Mesendoderm (in vitro differentiated cells): ENCODE measurements around the gene ASCL5.

ENCODE experiments used
- DNase-seq: peaks from one replicate; pipeline ENCODE4 v3.0.0; 2013
- H2AK5ac ChIP-seq: 2 replicates; pipeline ENCODE4 v1.6.1; 2013; ENCODE audit warnings: low read length, inconsistent platforms
- H2BK120ac ChIP-seq: 2 replicates; pipeline ENCODE4 v1.6.1; 2013; ENCODE audit warnings: low read depth, mild to moderate bottlenecking, low read length, moderate library complexity, mixed read lengths
- H2BK15ac ChIP-seq: replicated peaks from 2 replicates; pipeline ENCODE4 v1.6.1; 2013; ENCODE audit warnings: low read depth, mild to moderate bottlenecking, moderate library complexity
- H2BK5ac ChIP-seq: 2 replicates; pipeline ENCODE4 v1.6.1; 2013; ENCODE audit warnings: low read length, inconsistent platforms
- H3K18ac ChIP-seq: 2 replicates; pipeline ENCODE4 v1.6.1; 2013; ENCODE audit warnings: mild to moderate bottlenecking, low read length, mixed read lengths
- H3K23ac ChIP-seq: one replicate; pipeline ENCODE4 v1.6.1; 2013; ENCODE audit warnings: low read length
- H3K27ac ChIP-seq: 2 replicates; pipeline ENCODE4 v1.5.1; 2013; ENCODE audit warnings: low read depth, mild to moderate bottlenecking, inconsistent platforms, low read length, moderate library complexity
- H3K27me3 ChIP-seq: 2 replicates; pipeline ENCODE4 v1.6.1; 2013; ENCODE audit warnings: low read length, control low read depth, mild to moderate bottlenecking, inconsistent platforms; ENCODE audit not compliant: insufficient read depth, poor library complexity
- H3K36me3 ChIP-seq: 2 replicates; pipeline ENCODE4 v1.6.1; 2013; ENCODE audit warnings: low read length, inconsistent platforms; ENCODE audit not compliant: control insufficient read depth, insufficient read depth
- H3K4ac ChIP-seq: one replicate; pipeline ENCODE4 v1.6.1; 2013; ENCODE audit warnings: low read depth, mild to moderate bottlenecking, low read length, moderate library complexity
- H3K4me1 ChIP-seq: 2 replicates; pipeline ENCODE4 v1.6.1; 2013; ENCODE audit warnings: low read depth, low read length, inconsistent platforms; ENCODE audit not compliant: control insufficient read depth
- H3K4me2 ChIP-seq: 2 replicates; pipeline ENCODE4 v1.6.1; 2013; ENCODE audit warnings: low read length
- H3K4me3 ChIP-seq: 2 replicates; pipeline ENCODE4 v1.5.1; 2013; ENCODE audit warnings: mild to moderate bottlenecking, low read length
- H3K56ac ChIP-seq: one replicate; pipeline ENCODE4 v1.6.1; 2013; ENCODE audit warnings: low read length
- H3K79me1 ChIP-seq: 2 replicates; pipeline ENCODE4 v1.6.1; 2013; ENCODE audit warnings: low read length, inconsistent platforms
- H3K79me2 ChIP-seq: 2 replicates; pipeline ENCODE4 v1.6.1; 2013; ENCODE audit warnings: mild to moderate bottlenecking, low read length; ENCODE audit not compliant: control insufficient read depth, insufficient read depth
- H3K9ac ChIP-seq: 2 replicates; pipeline ENCODE4 v1.6.1; 2013; ENCODE audit warnings: low read length, inconsistent platforms
- H4K5ac ChIP-seq: one replicate; pipeline ENCODE4 v1.6.1; 2013; ENCODE audit warnings: low read length
- H4K8ac ChIP-seq: one replicate; pipeline ENCODE4 v1.6.1; 2013; ENCODE audit warnings: low read depth, mild to moderate bottlenecking, control low read depth, low read length, moderate library complexity
- WGBS: extraction: QIAGEN DNeasy Blood & Tissue Kit; methylation state at CpG from one replicate; pipeline ENCODE4 v1.1.7; 2013; ENCODE audit warnings: low lambda C conversion rate, missing lambda C conversion rate; ENCODE audit not compliant: insufficient coverage; ENCODE audit errors: extremely low coverage; 5-methylcytosine and 5-hydroxymethylcytosine counted together

The ASCL5 gene

DNA sequence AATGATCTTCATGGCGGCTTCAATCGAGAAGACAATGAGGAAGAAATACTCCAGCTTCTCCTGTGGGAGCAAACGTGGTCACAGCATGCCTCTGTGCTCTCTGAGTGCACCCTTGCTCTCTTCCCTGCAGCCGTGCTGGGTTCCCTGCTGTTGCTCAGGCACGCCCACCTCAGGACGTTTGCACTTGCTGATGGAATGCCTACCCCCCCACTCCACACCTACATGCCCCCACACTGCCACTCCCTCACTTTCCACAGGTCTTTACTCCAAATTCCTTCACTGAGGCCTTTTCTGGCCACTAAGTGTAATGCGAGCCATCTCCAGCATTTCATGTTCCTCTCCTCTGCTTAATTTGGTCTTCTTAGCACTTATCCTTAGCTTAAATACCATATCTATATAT lies 33.0 kb downstream of the ASCL5 start:
- H3K4ac ChIP-seq, result no peak overlapping the region
- no peaks in the 10 kb centered on the region for H3K79me1 ChIP-seq
- H3K27me3 ChIP-seq, result no peaks in the 10 kb centered on the region
- no peak overlapping the region for H2BK15ac ChIP-seq
- H3K79me2 ChIP-seq, result no peaks in the 10 kb centered on the region
- no peak overlapping the region for H3K4me2 ChIP-seq
- H3K23ac ChIP-seq, result no peak overlapping the region
- H3K4me3 ChIP-seq, result no peak overlapping the region
- H2BK5ac ChIP-seq, result no peak overlapping the region
- H2BK120ac ChIP-seq, result no peak overlapping the region
- H3K56ac ChIP-seq, result no peak overlapping the region
- no peak overlapping the region for H2AK5ac ChIP-seq
- no CpG with 5 or more reads among the region's 7 CpGs for WGBS
- H3K9ac ChIP-seq, result no peak overlapping the region
- H4K5ac ChIP-seq, result no peak overlapping the region
- no peaks in the 10 kb centered on the region for H3K36me3 ChIP-seq
- no peak overlapping the region for H4K8ac ChIP-seq
- H3K18ac ChIP-seq, result no peak overlapping the region
- no peak for DNase-seq
- no peaks in the 10 kb centered on the region for H3K4me1 ChIP-seq
- no peak overlapping the region for H3K27ac ChIP-seq

DNA sequence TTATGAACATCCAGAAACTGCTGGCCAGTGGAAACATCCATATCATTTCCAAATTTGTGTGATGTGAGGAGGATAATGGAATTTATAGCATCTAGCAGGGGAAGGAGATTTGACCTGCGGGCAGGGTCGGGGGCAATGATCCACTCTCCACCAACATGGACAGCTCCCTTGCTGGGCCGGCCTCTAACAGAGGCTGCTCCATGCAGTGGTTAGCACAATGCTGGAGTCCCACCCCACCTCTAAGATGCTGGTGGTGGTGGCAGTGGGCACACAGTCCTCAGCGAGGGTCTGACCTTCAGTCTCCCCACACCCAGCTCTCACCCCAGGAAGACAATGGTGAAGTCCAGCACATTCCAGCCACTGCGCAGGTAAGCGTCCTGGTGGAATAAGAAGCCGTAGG lies 33.4 kb downstream of the ASCL5 start:
- Histone ChIP-seq H3K56ac (no peak overlapping the region), H3K4me3 (no peak overlapping the region), H3K27me3 (no peaks in the 10 kb centered on the region), H2BK5ac (no peak overlapping the region), H2BK15ac (no peak overlapping the region), H3K4me2 (no peak overlapping the region), H2BK120ac (no peak overlapping the region), H3K36me3 (no peaks in the 10 kb centered on the region), H3K18ac (no peak overlapping the region), H3K9ac (no peak overlapping the region), H4K5ac (no peak overlapping the region), H4K8ac (no peak overlapping the region), H3K79me1 (no peaks in the 10 kb centered on the region), H3K79me2 (no peaks in the 10 kb centered on the region), H3K4me1 (no peaks in the 10 kb centered on the region), H3K4ac (no peak overlapping the region), H3K23ac (no peak overlapping the region), H3K27ac (no peak overlapping the region), H2AK5ac (no peak overlapping the region)
- DNase-seq, result no peak
- no CpG with 5 or more reads among the region's 7 CpGs for WGBS

DNA sequence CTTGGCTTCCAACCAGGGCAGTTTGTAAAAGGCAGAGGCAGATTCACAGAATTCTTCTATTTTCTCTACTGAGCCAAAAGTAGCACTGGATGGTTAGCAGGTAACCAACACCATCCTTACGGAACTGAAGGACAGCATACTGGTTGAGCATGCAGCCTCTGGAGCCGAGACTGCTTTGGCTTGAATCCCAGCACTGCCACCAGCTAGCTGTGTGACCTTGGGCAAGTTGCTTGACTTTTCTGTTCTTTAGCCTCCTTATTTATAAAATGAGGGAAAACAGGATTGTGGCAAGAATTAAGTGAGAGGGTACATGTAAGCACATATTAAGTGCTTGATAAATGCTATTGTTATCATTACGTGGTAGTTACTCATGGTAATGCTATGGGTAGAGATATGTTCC lies 34.2 kb downstream of the ASCL5 start:
- H3K27me3 ChIP-seq, result no peaks in the 10 kb centered on the region
- no peak for DNase-seq
- H3K4ac ChIP-seq, result no peak overlapping the region
- H3K79me1 ChIP-seq, result no peaks in the 10 kb centered on the region
- no peak overlapping the region for H3K4me3 ChIP-seq
- H2AK5ac ChIP-seq, result no peak overlapping the region
- H3K27ac ChIP-seq, result no peak overlapping the region
- no peak overlapping the region for H3K9ac ChIP-seq
- no peaks in the 10 kb centered on the region for H3K79me2 ChIP-seq
- no peak overlapping the region for H3K18ac ChIP-seq
- no peak overlapping the region for H2BK120ac ChIP-seq
- H3K23ac ChIP-seq, result no peak overlapping the region
- no peaks in the 10 kb centered on the region for H3K4me1 ChIP-seq
- H4K8ac ChIP-seq, result no peak overlapping the region
- H3K56ac ChIP-seq, result no peak overlapping the region
- no peaks in the 10 kb centered on the region for H3K36me3 ChIP-seq
- H4K5ac ChIP-seq, result no peak overlapping the region
- H2BK15ac ChIP-seq, result no peak overlapping the region
- no peak overlapping the region for H2BK5ac ChIP-seq
- no peak overlapping the region for H3K4me2 ChIP-seq
- no CpG with 5 or more reads among the region's 3 CpGs for WGBS

DNA sequence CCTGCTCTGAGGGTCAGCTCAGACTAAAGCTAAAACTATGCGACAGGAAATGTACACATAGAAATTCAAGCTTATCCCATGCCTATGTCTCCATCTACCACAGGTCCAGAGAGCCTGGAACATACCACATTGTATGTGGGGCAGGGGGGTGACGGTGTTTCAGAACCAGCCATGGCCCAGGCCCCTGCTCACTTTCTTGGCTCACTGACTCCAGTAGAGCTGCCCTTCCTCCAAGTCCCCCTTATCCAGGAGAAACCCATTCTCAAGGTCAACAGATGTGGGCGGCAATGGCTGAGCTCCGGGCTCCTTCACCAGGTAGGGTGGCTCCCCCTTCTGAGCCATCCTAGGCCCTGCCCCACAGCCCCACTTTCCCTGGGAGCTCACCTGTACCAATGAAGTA lies 35.7 kb downstream of the ASCL5 start:
- Histone ChIP-seq H2BK5ac (no peak overlapping the region), H3K36me3 (no peaks in the 10 kb centered on the region), H3K4me2 (no peak overlapping the region), H3K56ac (no peak overlapping the region), H3K4me1 (no peaks in the 10 kb centered on the region), H3K27me3 (no peaks in the 10 kb centered on the region), H2BK15ac (no peak overlapping the region), H3K23ac (no peak overlapping the region), H3K9ac (no peak overlapping the region), H3K79me2 (no peaks in the 10 kb centered on the region), H3K79me1 (no peaks in the 10 kb centered on the region), H3K27ac (no peak overlapping the region), H4K5ac (no peak overlapping the region), H3K4ac (no peak overlapping the region), H2AK5ac (no peak overlapping the region), H2BK120ac (no peak overlapping the region), H3K4me3 (no peak overlapping the region), H4K8ac (no peak overlapping the region), H3K18ac (no peak overlapping the region)
- no CpG with 5 or more reads among the region's 4 CpGs for WGBS
- DNase-seq, result no peak

DNA sequence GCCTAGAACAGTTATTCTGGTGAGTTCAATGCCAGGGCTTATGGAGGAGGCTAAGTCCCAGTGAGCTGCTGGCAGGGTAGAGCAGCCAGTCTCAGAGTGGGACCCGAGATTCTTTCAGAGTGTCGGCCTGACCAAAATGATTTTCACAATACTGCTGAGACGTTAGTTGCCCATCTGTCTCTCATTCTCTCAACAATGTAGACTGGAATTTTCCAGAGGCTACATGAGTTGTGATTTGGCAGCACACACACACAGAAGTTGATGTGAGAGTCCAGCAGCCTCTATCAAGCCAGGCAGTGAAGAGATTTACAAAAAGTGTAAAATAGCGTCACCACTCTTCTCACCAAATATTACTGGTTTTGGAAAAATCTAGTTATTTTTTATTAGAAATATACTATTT lies 36.4 kb downstream of the ASCL5 start:
- H3K4me3 ChIP-seq, result no peak overlapping the region
- no peak overlapping the region for H2AK5ac ChIP-seq
- no peak overlapping the region for H3K18ac ChIP-seq
- no peaks in the 10 kb centered on the region for H3K27me3 ChIP-seq
- no CpG with 5 or more reads among the region's 4 CpGs for WGBS
- no peaks in the 10 kb centered on the region for H3K79me2 ChIP-seq
- no peak overlapping the region for H3K9ac ChIP-seq
- H3K27ac ChIP-seq, result no peak overlapping the region
- H2BK5ac ChIP-seq, result no peak overlapping the region
- H4K5ac ChIP-seq, result no peak overlapping the region
- H3K79me1 ChIP-seq, result no peaks in the 10 kb centered on the region
- H3K4ac ChIP-seq, result no peak overlapping the region
- H2BK15ac ChIP-seq, result no peak overlapping the region
- H3K4me1 ChIP-seq, result no peaks in the 10 kb centered on the region
- H3K4me2 ChIP-seq, result no peak overlapping the region
- H4K8ac ChIP-seq, result no peak overlapping the region
- no peak overlapping the region for H2BK120ac ChIP-seq
- no peak overlapping the region for H3K23ac ChIP-seq
- DNase-seq, result no peak
- no peak overlapping the region for H3K56ac ChIP-seq
- no peaks in the 10 kb centered on the region for H3K36me3 ChIP-seq

DNA sequence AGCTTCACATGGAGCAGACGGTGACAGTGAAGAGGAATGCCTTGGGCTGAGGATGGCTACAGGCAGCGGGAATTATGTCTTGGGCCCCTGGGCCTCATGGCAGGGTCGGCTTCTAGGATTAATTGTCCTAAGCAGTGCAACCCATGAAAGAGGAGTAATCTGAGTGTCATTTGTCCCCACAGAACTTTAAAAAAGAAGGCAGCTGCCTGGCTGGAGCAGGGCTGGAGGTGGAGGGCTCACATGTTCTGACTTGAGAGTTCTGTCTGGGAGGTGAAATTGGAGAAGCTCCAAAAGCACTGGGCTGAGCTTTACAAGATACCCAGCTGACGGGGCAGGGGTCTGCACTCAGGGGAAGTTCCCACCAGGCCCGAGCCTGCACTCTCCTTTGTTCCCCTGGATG lies 37.4 kb downstream of the ASCL5 start:
- Histone ChIP-seq H3K4me2 (no peak overlapping the region), H3K27me3 (no peaks in the 10 kb centered on the region), H3K79me1 (no peaks in the 10 kb centered on the region), H2BK15ac (no peak overlapping the region), H3K4me3 (no peak overlapping the region), H3K23ac (no peak overlapping the region), H3K4me1 (no peaks in the 10 kb centered on the region), H4K5ac (no peak overlapping the region), H2BK120ac (no peak overlapping the region), H3K4ac (no peak overlapping the region), H3K56ac (no peak overlapping the region), H3K18ac (no peak overlapping the region), H2BK5ac (no peak overlapping the region), H3K27ac (no peak overlapping the region), H3K79me2 (no peaks in the 10 kb centered on the region), H3K36me3 (no peaks in the 10 kb centered on the region), H3K9ac (no peak overlapping the region), H2AK5ac (no peak overlapping the region), H4K8ac (no peak overlapping the region)
- no peak for DNase-seq
- WGBS, result no CpG with 5 or more reads among the region's 5 CpGs
